ENCODE results near the gene IPPK.

IPPK gene

DNA sequence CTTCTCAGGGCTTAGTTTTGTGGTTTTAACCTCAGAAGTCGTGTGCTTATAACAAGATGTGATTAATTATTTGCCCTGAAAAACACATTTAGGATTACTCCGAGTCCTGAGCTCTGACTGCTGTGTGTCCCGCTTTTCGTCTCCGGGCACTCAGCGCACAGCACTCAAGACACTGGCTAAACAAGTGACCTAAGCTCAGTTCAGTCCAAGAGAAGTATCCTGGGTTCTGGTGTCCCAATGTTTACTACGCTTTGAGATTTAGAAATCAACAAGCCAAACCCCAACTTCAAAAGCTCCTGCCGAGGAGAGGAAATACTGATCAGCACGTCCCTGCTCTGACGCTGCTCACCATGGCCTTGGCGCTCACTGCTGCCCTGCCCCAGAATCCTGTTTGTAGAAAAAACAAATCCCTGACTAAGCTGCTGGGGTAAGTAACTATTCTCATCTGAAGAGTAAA lies 53.2 kb downstream of the IPPK start:
- FAIRE-seq (no peak), DNase-seq (ENCODE audit: insufficient read length) (no peak)

DNA sequence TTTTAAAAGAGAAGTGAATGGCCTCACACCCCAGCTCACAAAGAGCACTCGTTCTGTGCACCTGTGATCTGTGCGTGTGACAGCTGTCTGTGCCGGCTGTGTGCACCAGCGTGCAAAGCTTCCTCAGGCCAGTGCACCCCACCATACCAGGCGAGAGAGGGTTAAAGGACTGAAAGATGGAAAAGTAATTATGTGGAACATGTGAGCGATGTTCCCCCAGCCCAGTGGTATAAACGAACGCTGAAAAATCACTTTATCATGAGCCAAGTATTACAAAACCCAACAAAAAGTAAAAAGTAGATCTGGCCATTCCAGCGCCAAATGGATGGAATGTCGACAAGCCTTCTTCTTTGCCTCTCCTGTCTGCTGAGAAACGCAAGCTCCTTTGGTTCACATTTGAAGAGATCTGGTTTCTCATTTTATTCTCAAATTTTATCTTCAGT lies 53.7 kb downstream of the IPPK start:
- FAIRE-seq = no peak
- TF ChIP-seq POLR2A (IDR thresholded peaks at IDR 0.05; ENCODE audit: low read depth, low read length) (no peak), POLR2AphosphoS5 (IDR thresholded peaks at IDR 0.05; ENCODE audit: low read depth, low read length) (no peak), TAF1 (IDR thresholded peaks at IDR 0.05; ENCODE audit: borderline replicate concordance, low read depth, low read length) (no peak)
- DNase-seq (ENCODE audit: insufficient read length) = no peak

More for the DNA sequence above, 53.2 kb downstream of the IPPK start:
- no peak for TF ChIP-seq TAF1 (IDR thresholded peaks at IDR 0.05; ENCODE audit: borderline replicate concordance, low read depth, low read length)
- no peak for TF ChIP-seq POLR2A (IDR thresholded peaks at IDR 0.05; ENCODE audit: low read depth, low read length)
- no peak for TF ChIP-seq POLR2AphosphoS5 (IDR thresholded peaks at IDR 0.05; ENCODE audit: low read depth, low read length)

DNA sequence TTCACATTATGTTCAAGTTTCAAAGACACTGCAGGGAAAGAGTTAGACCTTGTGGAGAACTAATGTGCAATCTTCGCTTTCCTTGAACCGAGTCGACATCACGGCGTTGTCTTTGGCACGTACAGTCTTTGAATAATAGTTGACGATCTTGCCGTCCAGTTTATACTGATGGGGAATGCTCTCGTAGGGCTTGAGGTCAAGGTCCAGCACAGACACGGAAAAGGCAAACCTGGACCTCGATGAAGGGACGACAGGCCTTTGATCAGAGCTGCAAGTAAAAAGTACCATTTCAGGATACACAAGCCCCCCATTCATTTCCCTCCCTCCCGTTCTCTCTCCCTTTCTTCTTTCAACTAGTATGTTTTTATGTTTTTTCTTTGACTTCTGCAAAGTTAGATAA lies 54.1 kb downstream of the IPPK start:
- no peak for TF ChIP-seq POLR2A (IDR thresholded peaks at IDR 0.05; ENCODE audit: low read depth, low read length)
- TF ChIP-seq POLR2AphosphoS5 (IDR thresholded peaks at IDR 0.05; ENCODE audit: low read depth, low read length) = no peak
- TF ChIP-seq TAF1 (IDR thresholded peaks at IDR 0.05; ENCODE audit: borderline replicate concordance, low read depth, low read length) = no peak

DNA sequence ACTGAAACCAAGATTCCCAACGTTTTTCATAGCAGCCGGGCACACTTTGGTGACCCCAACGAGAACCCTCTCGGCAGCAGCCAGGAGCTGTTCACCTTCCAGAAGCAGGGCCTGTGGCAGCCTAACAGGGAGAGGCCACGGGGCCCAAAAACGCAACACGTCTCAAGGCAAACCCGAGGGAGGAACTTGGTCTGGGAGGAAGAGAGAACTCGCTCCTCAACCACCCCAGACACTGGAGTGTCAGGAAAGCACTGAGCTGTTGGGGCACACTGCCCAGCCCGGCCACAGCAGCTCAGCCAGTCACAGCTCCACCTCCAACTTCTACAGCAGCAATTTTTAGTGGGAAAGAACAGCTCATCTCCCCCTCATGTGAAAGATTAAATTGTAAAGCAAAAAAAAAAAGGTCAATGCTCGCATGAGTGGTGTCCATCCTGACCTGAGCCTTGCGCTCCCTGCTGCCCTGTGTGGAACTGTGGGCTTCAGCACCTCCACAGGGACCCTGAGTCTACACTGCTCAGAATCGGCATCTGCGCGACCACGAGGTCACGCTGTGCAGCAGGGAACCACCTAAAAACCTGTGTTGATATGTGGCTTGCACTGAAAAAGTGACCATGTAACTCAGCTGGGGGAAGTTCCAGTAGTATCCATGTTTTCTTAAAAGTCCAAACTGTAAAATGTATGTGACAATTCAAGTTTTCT lies 55.0 kb downstream of the IPPK start:
- no peak for TF ChIP-seq POLR2A (IDR thresholded peaks at IDR 0.05; ENCODE audit: low read depth, low read length)
- no peak for TF ChIP-seq POLR2AphosphoS5 (IDR thresholded peaks at IDR 0.05; ENCODE audit: low read depth, low read length)
- no peak for TF ChIP-seq TAF1 (IDR thresholded peaks at IDR 0.05; ENCODE audit: borderline replicate concordance, low read depth, low read length)
- no peak for DNase-seq (ENCODE audit: insufficient read length)
- no peak for FAIRE-seq

More for the DNA sequence above, 54.1 kb downstream of the IPPK start:
- DNase-seq (ENCODE audit: insufficient read length) (no peak), FAIRE-seq (no peak)

DNA sequence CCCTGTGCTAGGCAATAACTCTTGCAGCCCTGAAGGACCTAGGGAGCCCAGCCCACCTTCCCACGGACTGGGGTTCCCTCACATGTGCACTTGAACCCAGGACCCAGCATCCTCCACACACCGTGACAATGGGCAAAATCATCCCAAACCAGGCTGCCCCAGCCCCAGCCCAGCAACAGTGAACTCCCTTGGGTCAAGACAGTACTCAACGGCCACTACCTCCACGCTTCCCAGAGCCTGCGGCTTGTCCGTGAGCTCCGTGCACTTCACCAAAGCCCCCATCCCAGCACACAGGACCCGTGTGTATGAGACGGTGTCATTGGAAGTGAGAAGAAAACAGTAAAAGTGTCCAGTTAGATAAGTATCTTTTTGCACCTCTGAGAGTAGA lies 55.8 kb downstream of the IPPK start:
- no peak for FAIRE-seq
- DNase-seq (ENCODE audit: insufficient read length) = no peak
- TF ChIP-seq POLR2A (IDR thresholded peaks at IDR 0.05; ENCODE audit: low read depth, low read length) (no peak), POLR2AphosphoS5 (IDR thresholded peaks at IDR 0.05; ENCODE audit: low read depth, low read length) (no peak), TAF1 (IDR thresholded peaks at IDR 0.05; ENCODE audit: borderline replicate concordance, low read depth, low read length) (no peak)

DNA sequence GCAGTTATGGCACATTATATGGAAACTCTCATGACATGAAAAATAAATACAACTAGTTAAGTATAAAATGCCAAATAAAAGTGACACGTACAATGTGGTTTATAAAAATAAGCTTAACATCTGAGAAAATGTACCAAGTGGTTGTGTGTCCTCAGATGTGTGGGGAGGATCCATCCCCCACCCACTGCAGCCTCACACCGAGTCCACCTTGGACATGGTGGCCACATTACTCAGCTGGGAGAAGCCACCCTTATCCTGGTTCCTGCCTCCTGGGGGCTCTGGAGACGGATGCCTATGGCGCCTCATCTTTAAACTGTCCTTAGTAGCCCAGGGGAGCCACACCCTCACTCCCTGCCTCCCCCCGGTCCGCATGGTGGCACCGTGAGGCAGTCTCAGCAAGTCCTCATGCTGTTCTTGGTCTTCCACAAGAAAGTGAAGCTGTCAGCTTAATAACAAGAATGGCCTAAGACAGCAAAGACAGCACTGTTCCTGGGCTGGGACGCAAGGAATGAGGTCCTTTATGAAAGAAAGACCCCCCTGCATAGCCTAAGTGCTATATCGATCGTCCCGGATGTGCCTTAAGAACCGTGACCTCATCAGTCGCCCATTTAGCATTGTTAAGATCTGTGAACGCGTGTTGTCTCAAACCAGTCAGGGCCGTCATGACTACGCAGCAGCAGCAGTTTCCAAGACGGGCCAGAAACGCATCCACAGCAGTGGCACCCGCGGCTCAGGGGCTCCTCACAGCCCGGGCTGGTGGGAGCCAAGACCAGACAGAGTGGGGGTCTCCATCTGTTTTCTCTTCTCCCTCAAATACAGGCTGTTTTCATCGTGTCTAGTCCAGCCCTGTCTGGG lies 56.4 kb downstream of the IPPK start:
- no peak for FAIRE-seq
- no peak for TF ChIP-seq POLR2AphosphoS5 (IDR thresholded peaks at IDR 0.05; ENCODE audit: low read depth, low read length)
- TF ChIP-seq POLR2A (IDR thresholded peaks at IDR 0.05; ENCODE audit: low read depth, low read length) = no peak
- no peak for TF ChIP-seq TAF1 (IDR thresholded peaks at IDR 0.05; ENCODE audit: borderline replicate concordance, low read depth, low read length)
- DNase-seq (ENCODE audit: insufficient read length) = no peak

DNA sequence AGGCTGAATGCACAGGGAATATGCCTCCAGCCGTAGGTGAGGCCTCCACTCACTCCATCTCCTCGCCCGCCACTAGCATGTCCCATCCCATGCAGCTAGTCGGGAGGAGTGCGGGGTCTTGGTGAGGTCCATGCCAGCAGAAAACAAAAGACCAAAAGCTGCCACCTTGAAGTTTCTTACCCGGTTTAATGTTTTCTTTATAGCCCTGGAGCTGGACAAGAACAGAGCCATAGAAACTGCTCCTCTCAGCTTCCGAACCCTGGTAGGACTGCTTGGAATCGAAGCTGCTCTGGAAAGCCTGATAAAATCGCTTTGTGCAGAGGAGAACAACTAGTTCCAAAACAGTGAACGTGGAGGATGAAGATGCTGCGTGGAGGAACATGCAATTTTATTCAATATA lies 57.1 kb downstream of the IPPK start:
- no peak for FAIRE-seq
- DNase-seq (ENCODE audit: insufficient read length) = no peak
- TF ChIP-seq TAF1 (IDR thresholded peaks at IDR 0.05; ENCODE audit: borderline replicate concordance, low read depth, low read length) = no peak
- TF ChIP-seq POLR2AphosphoS5 (IDR thresholded peaks at IDR 0.05; ENCODE audit: low read depth, low read length) = no peak
- no peak for TF ChIP-seq POLR2A (IDR thresholded peaks at IDR 0.05; ENCODE audit: low read depth, low read length)

DNA sequence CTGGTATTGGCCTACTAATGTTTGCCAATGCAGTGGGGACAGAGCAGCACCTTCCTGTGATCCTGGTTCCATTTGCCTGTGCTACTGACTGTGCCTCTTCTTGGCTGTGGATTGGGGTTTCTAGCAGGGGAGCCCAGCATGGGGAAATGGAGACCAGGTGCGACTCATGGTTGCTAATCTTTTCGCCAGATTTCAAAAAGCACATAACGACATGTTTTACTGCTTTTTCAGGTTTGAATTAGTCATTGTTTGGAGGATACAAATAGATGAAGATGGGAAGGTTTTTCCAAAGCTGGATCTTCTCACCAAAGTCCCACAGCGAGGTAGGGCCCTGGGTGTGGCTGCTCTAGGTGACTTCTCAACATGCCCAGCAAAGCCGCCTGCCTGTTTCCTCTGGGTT lies 57.6 kb downstream of the IPPK start:
- DNase-seq (ENCODE audit: insufficient read length) = no peak
- TF ChIP-seq POLR2A (IDR thresholded peaks at IDR 0.05; ENCODE audit: low read depth, low read length) = no peak
- no peak for TF ChIP-seq TAF1 (IDR thresholded peaks at IDR 0.05; ENCODE audit: borderline replicate concordance, low read depth, low read length)
- no peak for TF ChIP-seq POLR2AphosphoS5 (IDR thresholded peaks at IDR 0.05; ENCODE audit: low read depth, low read length)
- no peak for FAIRE-seq

DNA sequence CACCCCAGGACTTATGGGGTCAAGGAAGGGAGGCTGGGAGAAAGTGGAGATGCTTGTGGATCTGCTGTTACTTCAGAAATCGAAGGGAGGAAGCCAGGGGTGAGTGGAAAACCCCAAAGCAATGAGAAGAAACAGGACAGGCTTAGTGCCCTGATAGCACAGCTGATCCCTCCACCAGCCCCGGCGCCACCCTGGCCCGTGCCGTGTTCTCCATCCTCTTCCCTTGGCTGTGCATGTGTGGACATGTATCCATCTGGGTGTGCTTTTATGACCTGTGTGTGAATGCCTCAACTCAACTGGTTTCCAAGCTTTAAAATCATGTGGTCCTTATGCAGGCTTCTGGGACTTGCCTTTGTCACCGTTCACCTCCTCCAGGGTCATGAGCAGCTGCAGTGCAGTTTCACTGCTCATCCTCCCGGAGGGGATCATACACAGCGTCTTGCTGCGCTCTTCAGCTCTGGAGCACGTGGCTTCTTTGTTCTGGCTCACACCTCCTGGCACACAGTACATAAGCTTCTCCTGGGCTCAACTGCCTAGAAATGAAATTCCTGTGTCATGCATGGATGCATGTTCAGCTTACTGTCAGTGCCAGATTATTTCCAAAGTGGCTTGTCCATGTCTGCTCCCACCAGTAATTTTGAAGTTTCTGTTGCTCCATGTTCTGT lies 58.2 kb downstream of the IPPK start:
- no peak for FAIRE-seq
- no peak for TF ChIP-seq POLR2A (IDR thresholded peaks at IDR 0.05; ENCODE audit: low read depth, low read length)
- no peak for TF ChIP-seq TAF1 (IDR thresholded peaks at IDR 0.05; ENCODE audit: borderline replicate concordance, low read depth, low read length)
- no peak for TF ChIP-seq POLR2AphosphoS5 (IDR thresholded peaks at IDR 0.05; ENCODE audit: low read depth, low read length)
- DNase-seq (ENCODE audit: insufficient read length) = no peak

DNA sequence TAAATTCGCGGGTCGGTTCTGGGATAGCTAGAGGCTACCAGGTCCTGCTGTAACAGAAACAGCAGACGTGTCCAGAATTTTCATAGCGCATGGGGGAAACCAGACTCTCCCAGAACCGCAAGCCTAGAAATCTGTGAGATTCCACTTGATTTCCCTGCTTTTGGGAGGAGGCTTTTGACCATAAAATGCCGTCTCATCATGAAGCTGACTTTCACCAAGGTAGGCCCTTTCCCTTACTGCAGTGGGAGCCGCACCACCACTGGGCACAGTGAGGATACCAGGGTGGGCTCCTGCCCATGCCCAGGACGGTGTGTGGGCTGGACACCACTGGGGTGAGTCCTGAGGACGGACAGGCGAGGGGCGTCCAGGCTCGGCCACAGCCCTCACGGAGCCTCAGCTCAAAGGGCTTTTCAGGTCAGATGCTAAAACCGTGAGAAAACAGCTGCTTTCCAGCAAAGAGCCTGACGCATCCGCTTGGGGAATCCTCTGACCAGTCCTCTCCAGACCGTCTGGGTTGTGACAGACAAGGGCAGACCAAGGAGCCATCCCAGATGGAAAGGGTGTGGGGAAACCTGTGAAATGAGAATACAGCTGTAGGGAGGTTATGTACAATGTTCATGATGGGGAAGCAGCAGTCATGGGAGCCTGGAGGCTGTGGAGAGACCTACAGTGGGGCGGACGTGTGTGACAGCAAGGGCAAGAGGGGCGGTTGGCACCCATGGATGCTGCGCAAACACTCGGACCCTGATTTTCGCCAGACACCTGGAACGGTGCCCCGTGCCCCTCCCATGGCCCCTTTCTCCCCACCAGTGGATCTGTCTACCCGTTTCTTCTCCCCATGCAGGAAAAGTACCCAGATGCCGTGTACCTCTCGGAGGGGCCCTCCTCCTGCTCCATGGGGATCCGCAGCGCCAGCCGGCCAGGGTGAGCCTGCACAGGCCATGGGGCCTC lies 59.2 kb downstream of the IPPK start:
- DNase-seq (ENCODE audit: insufficient read length) (no peak), FAIRE-seq (no peak)
- TF ChIP-seq TAF1 (IDR thresholded peaks at IDR 0.05; ENCODE audit: borderline replicate concordance, low read depth, low read length) (no peak), POLR2A (IDR thresholded peaks at IDR 0.05; ENCODE audit: low read depth, low read length) (no peak), POLR2AphosphoS5 (IDR thresholded peaks at IDR 0.05; ENCODE audit: low read depth, low read length) (no peak)

All from GM12892 (cell line).